Measurements from ENCODE around the gene S100A16. TPM values are rescaled to one million over a fixed set of nuclear protein-coding genes. Genes with fewer than 3 reads are reported as not detected.
A peak's percentile ranks its signal among the peaks of the same experiment; 100 is the strongest.

S100A16 gene
- total RNA-seq, 1 donor from 2014 or later, result 259 TPM

GRCh38 chr1:153568367-153569099 lies 44.4 kb downstream of the S100A16 start:
- Histone ChIP-seq H3K4me3 (peak overlapping the region; percentile 22 to 28), H3K9me3 (no peaks in the 10 kb centered on the region), H3K36me3 (no peaks in the 10 kb centered on the region), H3K27ac (peak overlapping the region; percentile 98), H3K4me1 (peaks cover 41% of the 10 kb centered on the region), H3K27me3 (no peaks in the 10 kb centered on the region)
- intact Hi-C loops (cut with DNase I), result loop anchor here (1.0 to 5.0 kb wide), 2 partner anchors 35 to 56 kb away; no protein-coding TSS in a partner anchor
- peak; percentile 84 for TF ChIP-seq POLR2AphosphoS5 (IDR thresholded peaks at IDR 0.05; ENCODE audit: insufficient read depth in 1 of 2, low read depth in 1 of 2)
- TF ChIP-seq, protein P1, sequence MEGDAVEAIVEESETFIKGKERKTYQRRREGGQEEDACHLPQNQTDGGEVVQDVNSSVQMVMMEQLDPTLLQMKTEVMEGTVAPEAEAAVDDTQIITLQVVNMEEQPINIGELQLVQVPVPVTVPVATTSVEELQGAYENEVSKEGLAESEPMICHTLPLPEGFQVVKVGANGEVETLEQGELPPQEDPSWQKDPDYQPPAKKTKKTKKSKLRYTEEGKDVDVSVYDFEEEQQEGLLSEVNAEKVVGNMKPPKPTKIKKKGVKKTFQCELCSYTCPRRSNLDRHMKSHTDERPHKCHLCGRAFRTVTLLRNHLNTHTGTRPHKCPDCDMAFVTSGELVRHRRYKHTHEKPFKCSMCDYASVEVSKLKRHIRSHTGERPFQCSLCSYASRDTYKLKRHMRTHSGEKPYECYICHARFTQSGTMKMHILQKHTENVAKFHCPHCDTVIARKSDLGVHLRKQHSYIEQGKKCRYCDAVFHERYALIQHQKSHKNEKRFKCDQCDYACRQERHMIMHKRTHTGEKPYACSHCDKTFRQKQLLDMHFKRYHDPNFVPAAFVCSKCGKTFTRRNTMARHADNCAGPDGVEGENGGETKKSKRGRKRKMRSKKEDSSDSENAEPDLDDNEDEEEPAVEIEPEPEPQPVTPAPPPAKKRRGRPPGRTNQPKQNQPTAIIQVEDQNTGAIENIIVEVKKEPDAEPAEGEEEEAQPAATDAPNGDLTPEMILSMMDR (IDR thresholded peaks at IDR 0.05), result peak; percentile 99 to 100 (median 100)
- TF ChIP-seq POLR2A (IDR thresholded peaks at IDR 0.05), result peak in 1 of 2 donors; percentile 4
- peak in 1 of 2 donors; percentile 92 for DNase-seq (ENCODE audit: extremely low spot score in 2 of 2)

DNA sequence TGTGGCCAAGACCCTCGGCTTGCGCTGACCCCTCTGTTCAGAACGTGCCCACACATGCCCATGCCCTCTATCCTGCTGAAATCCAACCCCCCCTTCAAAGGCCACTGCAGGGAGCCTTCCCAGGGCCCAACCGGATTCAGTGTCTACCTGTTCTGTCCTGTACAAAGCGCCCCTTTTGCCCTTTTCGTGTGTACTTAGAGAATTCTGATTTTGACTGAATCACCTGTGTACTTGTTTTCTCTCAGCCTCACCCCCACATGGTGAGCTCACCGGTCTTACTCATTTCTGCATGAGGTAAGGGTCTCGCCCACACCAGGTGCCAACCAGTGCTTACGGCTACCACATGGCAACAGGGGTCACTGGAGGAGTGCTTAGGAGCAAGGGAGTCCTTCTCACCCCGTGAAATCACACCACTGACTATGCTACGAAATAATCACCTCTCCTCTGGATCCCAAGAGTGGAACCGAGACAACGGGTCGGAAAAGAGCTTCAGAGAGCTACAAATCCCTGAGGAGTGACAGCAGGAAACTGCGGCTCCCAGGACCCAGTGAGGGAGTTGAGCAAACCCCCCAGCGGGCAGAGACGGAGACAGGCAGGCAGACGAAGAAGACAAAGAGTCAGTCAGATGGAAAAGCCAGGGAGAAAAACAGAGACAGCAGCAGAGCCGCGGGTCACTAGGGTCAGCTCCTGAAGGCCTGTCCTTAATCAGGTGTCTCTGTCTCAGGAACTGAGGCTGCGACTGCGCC lies 45.1 kb downstream of the S100A16 start:
- Histone ChIP-seq H3K9me3 (no peaks in the 10 kb centered on the region), H3K27me3 (no peaks in the 10 kb centered on the region), H3K36me3 (no peaks in the 10 kb centered on the region), H3K4me3 (peak overlapping the region; percentile 22 to 28), H3K27ac (peak overlapping the region; percentile 98), H3K4me1 (peaks cover 34% of the 10 kb centered on the region)
- peak in 1 of 2 donors; percentile 89 for DNase-seq (ENCODE audit: extremely low spot score in 2 of 2)
- no peak for TF ChIP-seq POLR2A (IDR thresholded peaks at IDR 0.05)
- TF ChIP-seq, protein P1 (IDR thresholded peaks at IDR 0.05), result no peak
- no peak for TF ChIP-seq POLR2AphosphoS5 (IDR thresholded peaks at IDR 0.05; ENCODE audit: insufficient read depth in 1 of 2, low read depth in 1 of 2)
- intact Hi-C loops (cut with DNase I), result loop anchor here (1.0 to 5.0 kb wide), 2 partner anchors 34 to 55 kb away; no protein-coding TSS in a partner anchor

DNA sequence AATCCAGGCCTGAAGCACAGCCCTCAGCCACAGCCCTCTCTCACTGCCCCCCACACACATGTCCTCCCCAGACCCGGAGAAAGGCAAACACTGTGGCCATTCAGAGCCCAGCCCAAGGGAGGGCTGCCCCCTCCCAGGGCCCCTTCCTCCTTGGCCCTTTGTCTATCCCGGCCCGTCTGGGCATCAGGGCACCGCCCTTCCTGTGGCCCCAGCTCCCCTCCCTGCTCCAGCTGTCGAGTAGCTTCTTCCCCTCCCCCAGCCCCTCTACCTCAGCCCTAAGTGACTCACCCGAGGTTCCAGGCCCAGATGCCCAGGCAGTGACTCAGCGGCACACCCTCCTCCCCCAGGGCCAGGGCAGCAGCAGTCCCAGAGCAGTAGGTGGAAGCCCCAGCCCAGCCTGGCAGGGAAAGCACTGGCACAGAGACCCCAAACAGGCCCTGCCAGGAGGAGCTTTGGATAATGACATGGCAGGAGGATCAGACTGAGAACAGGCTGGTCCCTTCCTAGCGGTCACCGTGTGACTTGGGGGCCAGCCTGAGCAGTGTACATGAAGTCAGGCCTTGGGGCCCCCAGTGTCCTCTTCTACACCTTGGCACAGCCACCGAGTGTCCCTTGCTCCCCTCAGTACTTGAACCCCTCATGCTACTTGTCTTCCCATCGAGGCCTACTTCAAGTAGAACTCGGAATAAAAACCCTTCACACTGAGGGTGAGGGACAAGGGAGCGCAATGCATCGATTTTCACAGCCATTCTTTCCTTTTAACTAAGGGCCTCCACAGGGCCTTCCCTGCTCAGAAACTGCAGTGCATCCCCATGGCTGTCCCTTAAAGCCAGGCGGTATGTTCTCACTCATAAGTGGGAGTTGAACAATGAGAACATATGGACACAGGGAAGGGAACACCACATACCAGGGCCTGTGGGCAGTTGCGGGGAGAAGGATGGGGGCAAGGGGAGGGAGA lies 46.2 kb downstream of the S100A16 start:
- Histone ChIP-seq H3K36me3 (no peaks in the 10 kb centered on the region), H3K4me3 (peak overlapping the region; percentile 3 to 9), H3K27ac (peak overlapping the region; percentile 98), H3K4me1 (peaks cover 34% of the 10 kb centered on the region), H3K9me3 (no peaks in the 10 kb centered on the region), H3K27me3 (no peaks in the 10 kb centered on the region)
- TF ChIP-seq, protein P1 (IDR thresholded peaks at IDR 0.05), result no peak
- peak; percentile 86 to 92 for TF ChIP-seq POLR2AphosphoS5 (IDR thresholded peaks at IDR 0.05; ENCODE audit: insufficient read depth in 1 of 2, low read depth in 1 of 2)
- TF ChIP-seq POLR2A (IDR thresholded peaks at IDR 0.05), result peak in 1 of 2 donors; percentile 11
- DNase-seq (ENCODE audit: extremely low spot score in 2 of 2), result peak in 1 of 2 donors; percentile 99
- intact Hi-C loops (cut with DNase I), result loop anchor here (5.0 kb wide), 1 partner anchor 54 kb away; no protein-coding TSS in a partner anchor

DNA sequence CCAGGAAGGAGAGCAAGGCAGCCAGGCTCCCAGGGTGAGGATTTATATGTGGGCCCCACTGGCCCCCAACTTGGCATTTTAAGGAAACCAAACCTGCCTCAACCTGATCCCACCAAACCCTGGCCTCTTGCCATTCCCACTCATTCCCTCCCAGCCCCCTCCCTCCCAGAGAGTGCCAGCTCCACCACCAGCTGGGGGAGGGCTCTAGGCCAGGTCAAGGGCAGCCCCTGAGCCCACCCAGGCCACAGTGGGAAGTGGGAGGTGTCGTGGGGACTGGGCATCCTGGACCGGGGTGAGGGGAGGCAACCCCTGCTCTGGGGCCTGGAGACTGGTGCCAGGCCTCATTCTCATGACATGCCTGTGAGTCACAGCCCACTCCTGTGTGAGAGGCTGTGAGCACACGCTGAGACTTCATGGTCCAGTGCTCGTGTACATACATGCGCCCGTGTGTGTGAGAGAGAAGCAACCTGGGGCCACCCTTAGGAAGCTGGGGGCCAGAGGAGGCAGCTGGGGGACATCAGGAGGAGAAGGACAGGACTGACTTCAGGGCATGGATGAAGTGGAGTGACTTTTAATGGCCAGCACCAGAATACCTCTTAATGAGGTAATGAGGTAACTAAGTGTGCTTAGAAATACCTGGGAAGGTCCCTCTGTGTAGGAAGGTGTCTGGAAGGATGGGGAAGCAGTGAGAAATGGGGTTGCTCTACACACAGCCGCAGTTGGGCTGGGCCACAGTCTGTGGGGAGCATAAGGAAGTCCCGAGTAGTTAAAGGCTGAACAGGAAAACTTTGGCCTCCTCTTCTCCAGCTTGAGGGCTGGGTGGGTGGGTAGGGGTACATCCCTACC lies 47.2 kb downstream of the S100A16 start, which contains the start of gene S100A2:
TSS of gene S100A2 (minus strand) at position 316 of the 846 bp plus-strand sequence. CDS start 1,967 bp downstream, outside the sequence.
- H3K4me1 ChIP-seq, result peaks cover 34% of the 10 kb centered on the region
- DNase-seq (ENCODE audit: extremely low spot score in 2 of 2), result peak in 1 of 2 donors; percentile 92

More for the DNA sequence above, 47.2 kb downstream of the S100A16 start, which contains the start of gene S100A2:
- intact Hi-C loops (cut with DNase I), result loop anchor here (5.0 kb wide), 1 partner anchor 53 kb away; no protein-coding TSS in a partner anchor
- Histone ChIP-seq H3K27me3 (no peaks in the 10 kb centered on the region), H3K4me3 (peak within 1 kb of the TSS; percentile 9 to 36), H3K9me3 (no peaks in the 10 kb centered on the region), H3K36me3 (no peaks in the 10 kb centered on the region), H3K27ac (peak within 1 kb of the TSS; percentile 98)
- no peak for TF ChIP-seq POLR2A (IDR thresholded peaks at IDR 0.05)
- TF ChIP-seq POLR2AphosphoS5 (IDR thresholded peaks at IDR 0.05; ENCODE audit: insufficient read depth in 1 of 2, low read depth in 1 of 2), result peak; percentile 29 to 77
- TF ChIP-seq, protein P1 (IDR thresholded peaks at IDR 0.05), result no peak
